GM12892 (cell line): Measurements from ENCODE around the gene DEFB125.

Experiments
- POLR2A ChIP-seq: IDR thresholded peaks from 2 replicates; pipeline ENCODE4 v1.6.1; 2011; ENCODE audit warnings: low read depth, low read length, control low read depth
- POLR2AphosphoS5 ChIP-seq: IDR thresholded peaks from 2 replicates; pipeline ENCODE4 v1.6.1; 2011; ENCODE audit warnings: low read depth, low read length, control low read depth
- TAF1 ChIP-seq: IDR thresholded peaks from 2 replicates; pipeline ENCODE4 v1.6.1; 2011; ENCODE audit warnings: low read depth, mild to moderate bottlenecking, control low read depth, low read length, borderline replicate concordance

GRCh38 chr20:90651-91050, 3.2 kb downstream of the DEFB125 start:
- TF ChIP-seq POLR2AphosphoS5 (no peak), POLR2A (no peak), TAF1 (no peak)
